SH-SY5Y (cell line): ENCODE results near the gene TULP1.

ENCODE experiments used
- GATA2 ChIP-seq: IDR thresholded peaks from 2 replicates; pipeline ENCODE4 v1.6.1; 2011; ENCODE audit warnings: mild to moderate bottlenecking, low read depth, low read length
- GATA3 ChIP-seq: IDR thresholded peaks from 2 replicates; pipeline ENCODE4 v1.6.1; 2011; ENCODE audit warnings: low read depth, mild to moderate bottlenecking, low read length, moderate library complexity

GRCh38 chr6:35485402-35485877 lies 27.3 kb downstream of the TULP1 start:
- TF ChIP-seq GATA2: no peak
- no peak for TF ChIP-seq GATA3
